HG03457 (cell line): ENCODE measurements around the gene TSPAN14.

ENCODE experiments used
- ATAC-seq: cut with Tn5 transposase; IDR thresholded peaks from one replicate; pipeline ENCODE4 v1.9.1; 2021; ENCODE audit warnings: moderate number of reproducible peaks; ENCODE audit not compliant: unreplicated experiment

Gene TSPAN14

DNA sequence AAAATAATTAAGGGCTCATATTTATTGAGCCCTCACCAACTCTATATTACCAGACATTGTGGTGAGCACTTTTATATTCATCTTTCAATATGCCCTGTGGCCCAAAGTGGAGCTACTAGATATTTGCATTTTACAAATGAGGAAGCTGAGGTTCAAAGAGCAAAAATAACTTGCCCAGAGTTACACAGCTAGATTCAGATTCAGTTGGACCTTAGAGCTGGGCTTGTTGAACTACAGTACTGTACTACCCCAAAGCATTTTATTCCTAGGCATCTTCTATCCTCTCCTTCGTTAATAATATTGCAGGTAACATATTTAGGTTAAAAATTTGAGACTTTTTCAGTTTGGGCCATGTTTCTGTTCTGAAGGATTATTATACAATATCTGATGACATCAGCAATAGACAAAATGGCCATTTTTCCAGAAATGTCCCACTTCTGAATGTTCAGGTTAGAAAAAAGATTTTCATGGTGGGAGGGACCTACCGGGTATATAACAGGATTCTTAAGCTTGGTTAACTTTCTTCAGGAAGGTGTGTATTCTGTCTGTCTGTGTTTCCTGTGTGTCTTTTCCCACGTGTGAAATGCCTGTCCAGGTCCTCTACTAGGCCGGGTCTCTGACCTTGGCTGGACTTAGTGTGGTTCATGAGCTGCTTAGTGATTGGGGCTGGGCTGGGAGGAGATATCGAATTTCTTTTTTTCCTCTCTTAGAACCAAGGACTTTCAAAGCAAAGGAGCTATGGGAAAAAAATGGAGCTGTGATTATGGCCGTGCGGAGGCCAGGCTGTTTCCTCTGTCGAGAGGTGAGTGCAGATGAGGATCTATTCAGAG, 32.2 kb upstream of the TSPAN14 start:
- ATAC-seq, result peak; percentile 76

DNA sequence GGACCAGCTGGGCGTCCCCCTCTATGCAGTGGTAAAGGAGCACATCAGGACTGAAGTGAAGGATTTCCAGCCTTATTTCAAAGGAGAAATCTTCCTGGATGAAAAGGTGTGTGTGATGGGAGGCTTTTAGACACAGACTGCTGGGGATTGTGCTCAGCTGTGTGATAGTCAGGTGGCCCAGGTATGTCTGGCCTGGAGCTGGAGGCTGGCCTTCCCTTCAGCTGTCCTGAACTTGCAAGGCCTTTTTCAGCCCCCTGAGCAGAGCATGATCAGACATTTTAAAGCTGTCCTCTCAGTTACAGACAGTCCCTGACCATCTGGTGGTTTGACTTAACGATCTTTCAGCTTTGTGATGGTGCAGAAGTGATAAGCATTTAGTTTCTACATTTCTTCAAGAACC, 28.2 kb upstream of the TSPAN14 start:
- ATAC-seq, result no peak

DNA sequence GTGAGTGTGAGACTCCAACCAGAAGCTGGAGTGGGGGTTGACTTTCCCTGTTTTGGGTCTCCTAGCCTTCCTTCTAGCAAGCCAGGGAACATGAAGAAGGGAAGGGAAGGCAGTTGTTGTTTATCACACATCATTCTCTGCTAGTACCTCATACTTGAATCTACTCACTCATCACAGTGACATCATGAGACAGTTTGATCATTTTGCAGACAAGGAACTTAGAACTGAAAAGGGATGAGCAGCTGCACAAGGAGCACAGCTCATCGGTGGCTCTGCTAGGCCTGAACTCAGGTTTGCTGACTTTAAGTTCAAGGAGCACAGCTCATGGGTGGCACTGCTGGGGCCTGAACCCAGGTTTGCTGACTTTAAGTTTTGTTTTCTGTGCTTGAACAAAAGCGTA, 26.6 kb upstream of the TSPAN14 start:
- no peak for ATAC-seq

DNA sequence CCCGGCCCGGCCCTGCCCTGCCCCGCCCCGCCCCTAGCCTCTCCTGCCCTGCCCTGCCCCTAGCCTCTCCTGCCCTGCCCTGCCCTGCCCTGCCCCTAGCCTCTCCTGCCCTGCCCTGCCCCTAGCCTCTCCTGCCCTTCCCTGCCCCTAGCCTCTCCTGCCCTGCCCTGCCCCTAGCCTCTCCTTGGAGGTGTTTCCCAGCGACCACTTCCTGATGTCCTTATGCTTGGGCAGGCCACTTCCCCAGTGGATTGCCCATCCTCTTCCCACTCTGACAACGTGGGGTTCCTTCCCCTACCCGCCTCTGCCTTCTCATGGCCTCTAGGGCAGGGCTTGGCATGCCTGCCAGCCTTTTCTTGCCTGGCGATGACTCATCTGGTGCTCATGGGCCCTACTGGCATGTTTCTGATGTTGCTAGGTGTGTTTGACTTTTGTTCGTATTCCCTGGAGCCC, 24.6 kb upstream of the TSPAN14 start:
- ATAC-seq, result no peak

DNA sequence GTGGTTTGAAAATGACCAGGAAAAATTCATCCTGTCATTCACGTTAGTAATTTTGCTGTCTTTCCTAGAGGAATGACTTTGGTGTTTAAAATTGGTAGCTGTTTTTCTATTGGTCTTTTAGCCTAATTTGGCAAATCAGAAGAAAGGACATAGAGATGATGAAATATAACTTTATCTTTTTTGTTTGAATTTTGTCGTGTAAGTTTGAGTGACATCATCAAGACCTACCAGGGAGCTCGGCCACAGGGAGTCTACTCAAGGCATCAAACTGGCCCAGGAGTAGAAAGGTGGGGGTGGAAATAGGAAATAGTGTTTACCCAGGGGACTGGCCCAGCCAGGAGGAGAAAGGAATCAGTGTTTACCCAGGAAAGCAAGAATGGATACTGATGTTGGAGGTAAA, 21.0 kb upstream of the TSPAN14 start:
- ATAC-seq, result no peak

DNA sequence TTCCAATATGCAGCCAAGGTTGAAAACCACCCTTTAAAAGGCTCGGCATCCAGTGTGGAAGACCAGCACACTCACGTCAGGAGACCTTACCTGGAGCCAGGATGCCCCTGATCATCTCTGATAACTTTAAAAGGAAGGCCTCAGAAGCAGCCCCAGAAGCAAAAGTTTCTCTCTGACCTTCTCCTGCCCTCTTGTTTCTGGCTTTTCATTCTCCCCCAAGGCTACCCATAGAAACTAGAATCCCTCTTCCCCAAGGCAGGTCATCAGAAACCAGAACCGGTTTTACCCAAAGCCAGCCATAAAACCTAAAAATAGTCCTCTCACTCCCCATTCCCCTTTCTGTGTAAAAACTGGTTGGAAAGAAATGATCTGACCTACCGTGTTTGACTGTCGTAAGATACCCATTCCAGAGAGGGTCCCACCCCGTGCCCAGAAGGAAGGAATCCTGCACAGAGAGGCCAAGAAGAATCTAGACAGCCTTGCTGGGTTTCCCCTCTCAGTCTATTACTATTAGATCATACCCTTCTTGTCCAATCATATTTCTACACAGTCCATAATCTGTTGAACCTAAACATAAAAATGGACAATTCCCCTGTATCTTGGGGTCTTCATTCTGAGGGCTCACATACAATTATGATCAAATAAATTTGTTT, 17.5 kb upstream of the TSPAN14 start:
- no peak for ATAC-seq

DNA sequence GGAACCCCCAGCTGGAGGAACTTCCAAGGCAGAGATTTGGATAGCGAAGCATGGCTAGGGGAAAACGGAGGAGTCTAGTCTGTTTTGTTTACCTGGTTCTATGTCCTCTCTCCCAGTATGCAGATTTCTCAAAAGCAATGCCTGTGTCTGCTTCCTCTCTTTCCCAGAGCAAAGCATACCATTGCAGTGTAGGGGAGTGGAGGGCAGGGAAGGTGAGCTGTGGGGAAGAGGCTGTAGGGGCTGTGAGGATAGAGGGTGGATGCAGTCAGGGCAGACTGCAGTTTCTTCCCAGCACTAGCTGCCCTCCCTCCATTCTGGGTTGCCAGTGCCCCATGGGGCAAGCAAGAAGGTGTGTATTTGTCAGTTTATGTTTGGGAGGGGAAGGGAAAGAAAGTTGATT, 16.9 kb upstream of the TSPAN14 start:
- no peak for ATAC-seq

DNA sequence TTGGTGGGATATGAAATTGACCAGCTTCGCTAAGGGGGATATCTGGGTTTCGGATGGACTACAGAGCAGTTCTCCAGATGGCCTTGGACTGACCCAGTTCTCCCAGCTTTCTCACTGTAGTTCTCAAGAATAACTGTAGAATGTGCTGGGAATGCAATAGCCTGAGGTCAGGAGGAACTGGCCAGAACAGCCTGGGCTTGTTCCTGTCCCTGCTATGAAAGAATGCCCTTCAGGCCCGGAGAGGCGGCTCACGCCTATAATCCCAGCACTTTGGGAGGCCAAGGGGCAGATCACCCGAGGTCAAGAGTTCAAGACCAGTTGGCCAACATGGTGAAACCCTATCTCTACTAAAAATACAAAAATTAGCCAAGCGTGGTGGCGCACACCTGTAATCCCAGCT, 12.3 kb upstream of the TSPAN14 start:
- ATAC-seq, result no peak

DNA sequence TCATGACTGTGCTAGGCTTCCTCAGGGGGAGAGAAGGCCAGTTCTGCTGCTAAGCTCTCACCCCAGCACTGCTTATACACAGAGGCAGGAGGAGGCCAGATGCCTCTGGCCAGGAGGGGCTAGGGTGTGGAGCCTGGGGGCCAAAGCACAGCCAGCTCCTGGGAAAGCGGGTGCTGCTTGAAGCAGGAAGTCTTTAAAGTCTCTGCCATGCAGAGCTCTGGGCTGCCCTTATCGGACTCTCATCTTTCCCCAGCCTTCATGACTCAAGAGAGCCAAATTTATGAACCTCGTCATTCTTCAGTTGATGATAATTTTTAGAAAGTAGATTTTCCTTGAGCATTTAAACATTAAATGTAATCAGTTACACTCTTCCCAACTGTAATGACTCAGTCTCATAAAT, 11.2 kb upstream of the TSPAN14 start:
- no peak for ATAC-seq

DNA sequence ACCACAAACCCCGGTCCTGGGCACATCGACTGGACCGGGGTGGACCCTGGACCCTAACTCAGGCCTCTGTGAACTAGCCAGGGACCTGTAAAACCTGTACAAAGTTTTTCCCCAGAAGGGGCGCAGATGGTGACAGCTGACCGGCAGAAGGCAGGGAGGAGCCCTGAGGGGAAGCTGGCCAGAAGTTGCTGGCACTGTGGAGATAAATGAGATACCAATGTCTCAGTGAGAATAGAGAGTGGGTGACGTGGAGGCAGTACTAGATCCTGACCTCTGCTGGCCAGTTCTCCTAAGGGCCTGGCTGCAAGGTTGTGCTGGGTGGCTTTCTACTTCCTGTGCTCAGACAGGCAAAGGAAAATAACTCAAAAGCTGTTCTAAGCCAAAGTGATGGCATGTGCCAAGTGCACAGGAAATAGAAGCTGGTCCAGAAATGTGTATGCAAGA, 10.6 kb upstream of the TSPAN14 start:
- no peak for ATAC-seq

DNA sequence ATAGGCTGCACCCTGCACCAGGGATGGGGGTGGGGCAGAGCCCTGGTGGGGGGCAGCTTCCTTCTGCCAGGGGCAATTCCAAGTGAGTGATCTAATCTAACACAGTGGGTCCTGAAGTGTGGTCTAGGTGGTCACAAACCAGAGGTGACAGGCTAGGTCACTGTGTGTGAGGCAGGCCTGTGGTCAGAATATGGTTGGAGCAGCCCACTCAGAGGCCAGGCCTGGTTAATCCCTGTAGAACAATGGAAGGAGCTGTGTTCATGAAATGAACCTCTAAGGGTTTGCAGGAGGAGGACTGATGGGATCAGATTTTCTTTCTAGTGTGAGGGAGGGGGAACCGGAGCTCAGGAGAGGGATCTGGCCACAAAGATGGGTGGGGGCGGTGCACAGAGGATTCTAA, 10.0 kb upstream of the TSPAN14 start:
- ATAC-seq, result no peak

DNA sequence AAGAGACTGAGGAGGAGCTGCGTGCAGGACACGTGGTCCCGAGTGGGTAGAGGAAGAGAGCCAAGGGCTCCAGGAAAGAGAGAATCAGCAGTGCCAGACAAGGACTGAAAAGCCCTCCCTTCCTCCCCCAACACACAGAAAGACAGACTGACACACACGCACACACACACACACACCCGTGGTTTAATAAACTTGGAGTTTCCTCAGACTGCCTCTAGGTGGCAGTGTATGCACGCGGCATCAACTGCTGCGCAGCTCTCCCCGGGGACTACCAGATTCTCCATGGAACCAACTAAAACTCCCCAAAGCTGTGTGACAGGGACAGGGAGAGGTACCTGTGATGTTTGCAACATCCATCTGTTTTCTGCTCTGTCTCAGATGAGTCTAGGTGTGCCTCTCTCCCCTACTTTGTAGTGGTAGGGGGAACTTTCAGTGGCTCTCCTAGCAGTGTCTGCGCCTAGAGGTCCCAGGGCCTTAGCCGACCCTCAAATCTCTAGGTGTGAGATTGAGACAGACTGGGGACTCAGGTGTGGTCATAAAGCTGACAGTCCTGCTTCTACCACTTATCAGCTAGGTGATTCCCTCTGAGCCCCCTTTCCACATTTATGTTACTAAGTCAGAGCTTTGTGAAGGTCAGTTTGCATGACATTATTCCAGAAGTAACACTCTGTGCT, 9.3 kb upstream of the TSPAN14 start:
- ATAC-seq, result peak; percentile 87

DNA sequence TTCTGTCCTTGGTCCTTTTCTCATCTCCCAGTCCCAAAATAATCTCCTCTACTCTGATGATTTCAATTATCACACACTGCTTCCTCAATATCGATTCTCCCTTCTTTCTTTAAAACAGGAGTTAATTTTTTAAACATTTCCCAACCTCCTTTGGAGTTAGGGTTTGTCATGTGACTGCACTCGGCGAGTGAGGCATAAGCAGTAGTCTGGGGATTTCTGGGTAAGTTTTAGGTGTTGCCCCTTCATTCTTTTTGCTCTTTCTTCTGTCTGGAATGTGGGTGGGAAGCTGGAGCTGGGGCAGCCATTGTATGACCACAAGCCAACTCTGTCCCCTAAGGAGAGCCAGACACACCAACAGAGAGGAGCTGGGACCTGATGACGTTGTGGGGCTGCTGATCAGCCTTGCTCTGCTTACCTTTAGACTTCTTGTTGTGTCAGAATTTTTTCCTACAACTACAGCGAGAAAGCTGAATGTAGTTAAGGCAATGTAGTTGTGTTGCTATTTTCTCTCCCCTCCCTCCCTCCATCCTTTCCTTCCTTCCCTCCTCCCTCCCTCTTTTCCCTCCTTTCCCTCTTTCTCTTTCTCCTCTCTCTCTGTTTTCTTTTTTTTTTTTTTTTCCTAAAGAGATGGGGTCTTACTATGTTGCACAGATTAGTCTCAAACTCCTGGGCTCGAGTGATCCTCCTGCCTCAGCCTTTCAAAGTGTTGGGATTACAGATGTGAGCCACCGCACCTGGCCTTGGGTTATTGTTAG, 6.5 kb upstream of the TSPAN14 start:
- ATAC-seq, result no peak

DNA sequence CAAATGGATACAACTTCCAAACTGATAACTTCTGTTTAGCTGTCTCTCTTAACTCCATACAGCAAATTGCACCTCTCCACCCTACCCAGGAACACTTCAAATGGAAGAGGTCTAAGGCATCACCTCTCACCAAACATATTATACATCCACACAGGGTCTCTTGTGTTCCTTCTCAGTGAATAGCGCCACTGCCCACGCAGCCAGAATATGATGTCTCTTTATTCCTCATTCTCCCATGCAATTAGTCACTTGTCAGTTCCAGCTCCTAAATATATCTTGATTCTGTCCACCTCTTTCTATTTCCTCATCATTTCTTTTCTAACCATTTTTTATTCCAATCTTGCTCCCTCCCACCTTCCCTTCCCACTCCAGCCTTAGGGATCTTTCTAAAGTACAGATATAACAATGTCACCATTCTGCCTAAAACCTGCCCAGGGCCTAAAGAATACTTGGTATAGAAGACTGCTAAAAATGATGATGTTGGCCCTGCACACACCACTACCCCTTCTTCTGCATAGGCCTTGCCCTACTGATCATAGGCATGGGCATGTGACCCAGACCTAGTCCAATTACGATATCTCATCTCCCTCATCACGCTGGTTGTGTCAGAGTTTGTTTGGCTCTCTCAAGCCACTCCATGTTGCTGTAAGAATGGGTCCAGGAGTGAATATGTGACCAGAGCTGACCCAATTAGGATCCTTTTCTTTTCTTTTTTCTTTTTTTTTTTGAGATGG, 5.7 kb upstream of the TSPAN14 start:
- ATAC-seq, result no peak

DNA sequence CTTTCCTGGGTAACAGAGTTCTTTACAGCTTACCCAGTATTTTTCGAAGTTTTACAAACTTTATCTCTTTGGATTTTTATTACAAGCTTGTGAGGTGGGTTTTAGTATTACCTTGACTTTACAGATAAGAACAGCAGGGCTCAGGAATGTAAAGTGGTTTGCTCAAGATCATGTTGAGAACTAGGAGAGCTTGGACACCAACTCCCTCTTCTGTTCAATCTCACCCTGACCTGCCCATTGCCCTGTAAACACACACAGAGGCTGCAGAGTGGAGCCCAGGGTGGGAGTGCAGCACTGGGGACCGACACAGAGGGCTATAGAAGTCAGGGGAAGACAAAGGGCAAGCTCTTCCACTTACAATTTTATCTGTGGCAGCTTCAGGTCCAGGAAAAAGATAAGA, 4.6 kb upstream of the TSPAN14 start:
- ATAC-seq, result no peak

DNA sequence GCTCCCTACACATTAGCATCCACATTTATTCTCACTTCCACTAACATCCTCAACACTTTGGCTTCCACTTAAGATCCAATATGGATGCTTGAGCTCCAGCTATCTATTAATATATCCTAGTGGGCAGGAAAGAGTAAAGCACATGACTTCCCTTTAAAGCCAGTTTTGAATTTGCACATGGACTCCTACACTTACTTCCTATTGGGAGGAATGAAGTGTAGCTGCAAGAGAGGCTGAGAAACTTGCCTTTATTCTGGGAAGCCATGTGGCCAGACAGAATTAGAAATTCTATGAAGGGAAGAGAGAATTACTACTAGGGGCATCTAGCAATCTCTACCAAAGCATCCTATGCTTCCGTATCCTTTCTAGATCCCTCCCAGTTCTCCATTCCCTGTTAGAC, 3.0 kb upstream of the TSPAN14 start:
- no peak for ATAC-seq

DNA sequence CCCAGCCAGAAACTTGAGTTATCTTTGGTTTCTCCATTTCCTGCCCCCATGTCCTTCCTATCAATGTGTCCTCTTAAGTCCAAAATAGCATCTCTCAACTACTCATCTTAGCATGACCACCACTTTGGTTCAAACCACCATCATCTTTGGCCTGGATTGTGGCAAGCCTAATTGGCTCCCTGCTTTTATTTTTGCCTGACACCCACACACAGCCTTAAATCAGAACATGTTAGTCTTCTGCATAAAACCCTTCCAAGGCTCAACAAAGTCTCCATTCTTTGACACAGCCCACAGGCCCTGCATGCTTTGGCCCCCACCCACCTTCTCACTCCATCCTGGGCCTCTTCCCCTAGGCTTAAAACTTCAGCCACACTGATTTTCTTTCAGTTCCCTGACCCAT, 2.0 kb upstream of the TSPAN14 start:
- ATAC-seq, result no peak

DNA sequence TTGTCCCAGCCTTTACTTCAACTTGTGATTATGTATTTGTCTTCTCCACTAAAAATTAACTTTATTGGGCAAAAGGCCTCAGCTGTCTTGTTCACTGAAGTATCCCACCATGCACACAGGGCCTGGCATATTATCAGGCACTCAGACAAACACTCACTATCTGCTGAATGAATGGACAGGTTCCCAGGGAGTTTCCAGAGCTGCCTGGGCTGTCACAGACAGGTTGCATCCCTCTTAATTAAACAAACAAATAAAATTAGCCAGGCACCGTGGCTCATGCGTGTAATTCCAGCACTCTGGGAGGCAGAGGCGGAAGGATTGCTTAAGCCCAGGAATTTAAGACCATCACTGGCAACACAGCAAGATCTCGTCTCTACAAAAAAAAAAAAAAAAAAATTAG, 1.5 kb upstream of the TSPAN14 start:
- ATAC-seq, result no peak

DNA sequence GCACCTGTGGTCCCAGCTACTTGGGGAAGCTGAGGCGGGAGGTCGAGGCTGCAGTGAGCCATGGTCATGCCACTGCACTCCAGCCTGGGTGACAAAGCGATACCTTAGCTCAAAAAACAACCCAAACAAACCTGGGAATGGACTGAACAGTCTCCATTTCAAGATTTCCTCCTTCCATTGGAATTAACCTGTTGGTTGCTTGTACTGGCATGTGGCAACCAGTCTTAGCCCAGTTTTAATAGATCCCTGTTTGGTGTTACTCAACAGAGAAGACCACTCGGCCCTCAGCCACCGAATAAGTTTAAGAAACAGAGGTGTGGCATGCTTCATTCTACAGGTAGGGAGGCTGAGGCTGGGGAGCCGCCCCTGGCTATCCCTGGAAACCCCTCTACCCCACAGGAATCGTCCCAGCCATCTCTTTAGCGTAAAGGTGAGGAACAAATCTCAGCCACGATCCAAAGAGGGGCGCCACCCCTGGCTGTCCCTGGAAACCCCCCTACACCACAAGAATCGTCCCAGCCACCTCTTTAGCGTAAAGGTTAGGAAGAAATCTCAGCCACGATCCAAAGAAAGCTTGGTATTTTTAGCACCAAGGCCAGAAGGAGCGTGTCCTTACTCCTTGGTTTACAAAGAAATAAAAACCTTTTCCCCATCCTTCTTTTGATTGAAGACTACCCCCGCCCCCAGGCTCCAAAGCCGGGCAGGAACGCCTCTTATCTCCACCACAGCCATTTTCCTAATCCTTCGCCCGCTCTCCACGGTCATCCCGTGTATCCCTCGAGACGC, 861 bp upstream of the TSPAN14 start:
- no peak for ATAC-seq
